GM18861 (cell line): Measurements from ENCODE around the gene CHST12.

Source experiments
- ATAC-seq: cut with Tn5 transposase; IDR thresholded peaks from one replicate; pipeline ENCODE4 v1.9.1; 2021; ENCODE audit not compliant: unreplicated experiment

Gene CHST12

GRCh38 chr7:2477447-2478398 is 74.3 kb downstream of the CHST12 start:
- peak; percentile 63 for ATAC-seq

- ATAC-seq = no peak
Observed at GRCh38 chr7:2478399-2478785, 75.0 kb downstream of the CHST12 start.

GRCh38 chr7:2478800-2479199 is 75.4 kb downstream of the CHST12 start:
- ATAC-seq = no peak

- no peak for ATAC-seq
Observed at GRCh38 chr7:2479276-2480069, 76.1 kb downstream of the CHST12 start.

GRCh38 chr7:2480070-2480408 is 76.6 kb downstream of the CHST12 start:
- no peak for ATAC-seq

GRCh38 chr7:2481195-2481594 is 77.8 kb downstream of the CHST12 start:
- ATAC-seq = no peak

GRCh38 chr7:2482725-2483451 is 79.5 kb downstream of the CHST12 start:
- no peak for ATAC-seq

GRCh38 chr7:2483494-2483893 is 80.1 kb downstream of the CHST12 start:
- ATAC-seq = no peak

- no peak for ATAC-seq
Observed at GRCh38 chr7:2484868-2485267, 81.5 kb downstream of the CHST12 start.

GRCh38 chr7:2487586-2488271 is 84.3 kb downstream of the CHST12 start:
- no peak for ATAC-seq

- no peak for ATAC-seq
Observed at GRCh38 chr7:2488272-2488645, 84.8 kb downstream of the CHST12 start.

- ATAC-seq = no peak
Observed at GRCh38 chr7:2488681-2489080, 85.3 kb downstream of the CHST12 start.

- no peak for ATAC-seq
Observed at GRCh38 chr7:2490181-2490651, 86.8 kb downstream of the CHST12 start.

- no peak for ATAC-seq
Observed at GRCh38 chr7:2492038-2492437, 88.6 kb downstream of the CHST12 start.

- no peak for ATAC-seq
Observed at GRCh38 chr7:2493205-2494164, 90.1 kb downstream of the CHST12 start.

GRCh38 chr7:2494191-2495130 is 91.0 kb downstream of the CHST12 start:
- ATAC-seq = no peak

GRCh38 chr7:2495418-2496299 is 92.2 kb downstream of the CHST12 start:
- no peak for ATAC-seq

GRCh38 chr7:2496375-2496774 is 93.0 kb downstream of the CHST12 start:
- ATAC-seq = no peak
